GM20431 (cell line): ENCODE results near the gene UBAC1.
"Not testable (repeated sequence)": the region's sequence is repeated elsewhere in the genome, so short reads cannot be mapped to it uniquely, and the experiment has no call there.

Source experiments
- in situ Hi-C: fragments of 300-500 bp; cut with MseI, MboI; formaldehyde crosslinking; loops from one replicate; pipeline ENCODE4 v1.15.0; 2020; ENCODE audit warnings: low sequenced_read_pairs; ENCODE audit not compliant: unreplicated experiment

The UBAC1 gene

DNA sequence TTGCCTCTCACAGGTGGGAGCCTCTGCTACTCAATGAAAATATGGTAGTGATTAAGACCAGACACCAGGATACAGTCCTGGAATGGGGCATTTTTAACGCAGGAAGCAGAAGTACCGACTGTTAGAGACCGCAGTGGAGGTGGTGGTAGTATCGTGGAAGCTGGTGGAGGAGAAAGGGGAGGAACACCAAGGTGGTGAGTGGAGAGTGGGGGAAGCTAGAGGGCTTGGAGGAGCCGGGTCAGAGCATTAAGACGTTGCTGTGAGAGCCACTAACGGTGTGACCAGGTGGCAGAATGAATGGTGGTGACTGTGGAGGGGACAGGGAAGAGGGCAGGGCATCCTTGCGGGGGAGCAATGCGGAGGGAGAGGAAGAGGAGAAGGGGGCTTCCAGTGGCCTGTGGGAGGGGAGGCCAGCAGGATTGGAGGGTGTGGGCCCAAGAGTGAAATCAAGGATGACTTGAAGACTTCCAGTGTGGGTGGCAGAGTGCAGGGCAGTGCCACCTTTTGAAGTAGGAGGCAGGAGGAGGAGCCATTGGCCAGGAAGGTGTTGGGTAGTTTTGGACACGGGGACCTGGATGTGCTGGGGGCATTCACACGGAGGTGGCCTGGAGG, 1.6 kb upstream of the UBAC1 start:
- in situ Hi-C loops = loop anchor here (10.0 kb wide), 1 partner anchor 162 kb away; no protein-coding TSS in a partner anchor

- in situ Hi-C loops = loop anchor here (10.0 kb wide), 1 partner anchor 163 kb away; no protein-coding TSS in a partner anchor
These were observed 880 bp upstream of the UBAC1 start for GRCh38 chr9:135961811-135962695.

DNA sequence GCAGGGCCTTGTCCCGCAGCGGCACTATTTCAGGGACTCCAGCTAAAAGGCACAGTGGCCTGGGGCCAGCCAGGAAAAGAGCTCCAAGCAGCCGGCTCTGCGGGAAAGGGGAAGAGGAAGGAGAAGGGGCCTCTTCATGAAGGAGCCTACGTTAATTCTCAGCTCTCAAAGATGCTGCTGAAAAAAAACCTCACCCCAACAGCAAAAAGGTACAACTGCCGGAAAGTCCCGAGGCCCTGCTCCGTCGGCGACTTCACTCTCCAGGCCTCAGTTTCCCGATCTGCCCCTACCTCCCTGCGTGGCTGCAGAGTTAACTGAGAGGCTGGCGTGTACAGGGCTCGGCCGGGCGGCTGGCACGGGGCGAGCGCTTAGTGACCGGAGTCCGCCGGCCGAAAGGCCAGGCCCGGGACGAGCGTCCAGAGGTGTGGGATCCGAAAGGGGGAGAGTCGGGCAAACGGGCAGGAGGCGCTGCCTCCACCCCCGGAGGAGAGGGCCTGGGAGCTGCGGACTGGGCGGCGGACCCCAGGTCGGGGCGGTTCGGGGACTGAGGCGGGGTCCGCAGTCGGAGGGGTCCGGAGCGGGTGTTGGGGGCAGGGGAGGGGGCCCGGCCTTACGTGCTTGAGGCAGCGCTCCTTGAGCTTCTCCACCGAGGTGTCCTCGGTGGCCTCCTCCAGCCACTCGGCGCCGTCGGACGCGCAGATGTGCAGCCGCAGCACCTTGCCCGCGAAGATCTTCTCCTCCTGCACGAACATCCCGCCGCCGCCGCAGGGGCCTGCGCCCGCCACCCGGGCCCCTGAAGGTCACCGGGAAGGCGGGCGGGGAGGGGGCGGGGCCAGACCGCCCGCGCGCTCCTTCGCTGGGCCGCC, 529 bp downstream of the UBAC1 start:
- in situ Hi-C loops = loop anchor here (10.0 kb wide), 1 partner anchor 164 kb away; no protein-coding TSS in a partner anchor

DNA sequence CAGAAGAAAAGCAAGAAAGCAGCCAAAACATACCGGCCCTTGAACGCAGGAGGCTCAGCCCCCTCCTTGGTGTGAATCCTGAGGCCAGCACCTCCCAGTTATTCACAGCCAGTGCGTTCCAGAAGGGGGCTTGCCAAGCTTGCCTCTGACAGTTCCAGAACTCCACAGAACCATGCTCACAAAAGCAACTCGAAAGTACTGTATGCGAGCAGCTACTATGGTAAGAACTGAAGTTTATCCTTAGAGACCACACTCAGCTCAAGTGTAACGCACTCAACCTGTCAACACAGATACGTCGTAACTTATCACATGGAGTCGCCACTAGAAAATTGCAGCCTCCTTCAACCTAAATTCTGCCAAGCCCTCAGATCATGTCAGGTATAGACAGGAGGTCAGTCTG, 1.4 kb downstream of the UBAC1 start:
- in situ Hi-C loops = loop anchor here (10.0 kb wide), 1 partner anchor 165 kb away; no protein-coding TSS in a partner anchor

DNA sequence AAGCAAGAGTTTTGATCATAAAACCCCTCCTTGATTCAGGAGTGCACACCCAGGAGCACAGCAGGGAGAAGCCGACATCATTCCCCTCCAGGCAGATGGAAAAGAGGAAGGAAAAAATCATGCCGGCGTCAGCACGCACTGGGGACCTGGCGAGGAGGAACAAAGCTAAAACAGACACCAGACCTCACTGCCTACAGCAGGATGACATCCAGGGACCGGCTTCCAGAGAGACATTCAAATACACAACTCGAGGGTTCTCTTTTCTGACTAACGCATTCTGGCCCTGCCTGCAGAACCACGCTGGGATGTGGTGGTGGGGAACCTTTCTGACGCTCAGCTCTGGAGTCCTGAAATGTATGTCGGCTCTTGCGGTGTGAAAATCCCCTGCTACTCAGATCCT, 2.7 kb downstream of the UBAC1 start:
- in situ Hi-C loops = no loop called here

DNA sequence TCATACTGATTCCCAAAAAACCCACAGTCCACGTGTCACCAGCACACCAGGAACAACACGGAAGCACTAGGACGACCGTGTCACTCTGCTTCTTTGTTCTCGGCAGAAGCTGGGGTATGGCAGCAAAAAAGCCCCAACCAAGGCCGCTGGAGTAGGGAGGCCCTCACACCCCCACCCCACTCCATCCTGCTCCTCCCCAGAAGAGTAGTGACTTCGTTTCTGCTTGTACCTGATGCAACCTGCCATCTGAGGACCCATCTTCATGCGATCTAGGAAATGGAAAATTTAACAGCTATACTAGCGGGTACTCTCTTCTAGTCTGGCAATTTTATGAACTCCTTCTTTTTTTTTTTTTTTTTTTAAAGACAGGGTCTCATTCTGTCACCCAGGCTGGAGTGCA, 3.7 kb downstream of the UBAC1 start:
- in situ Hi-C loops = no loop called here

GRCh38 chr9:135956802-135957174, 4.4 kb downstream of the UBAC1 start:
- in situ Hi-C loops = no loop called here

DNA sequence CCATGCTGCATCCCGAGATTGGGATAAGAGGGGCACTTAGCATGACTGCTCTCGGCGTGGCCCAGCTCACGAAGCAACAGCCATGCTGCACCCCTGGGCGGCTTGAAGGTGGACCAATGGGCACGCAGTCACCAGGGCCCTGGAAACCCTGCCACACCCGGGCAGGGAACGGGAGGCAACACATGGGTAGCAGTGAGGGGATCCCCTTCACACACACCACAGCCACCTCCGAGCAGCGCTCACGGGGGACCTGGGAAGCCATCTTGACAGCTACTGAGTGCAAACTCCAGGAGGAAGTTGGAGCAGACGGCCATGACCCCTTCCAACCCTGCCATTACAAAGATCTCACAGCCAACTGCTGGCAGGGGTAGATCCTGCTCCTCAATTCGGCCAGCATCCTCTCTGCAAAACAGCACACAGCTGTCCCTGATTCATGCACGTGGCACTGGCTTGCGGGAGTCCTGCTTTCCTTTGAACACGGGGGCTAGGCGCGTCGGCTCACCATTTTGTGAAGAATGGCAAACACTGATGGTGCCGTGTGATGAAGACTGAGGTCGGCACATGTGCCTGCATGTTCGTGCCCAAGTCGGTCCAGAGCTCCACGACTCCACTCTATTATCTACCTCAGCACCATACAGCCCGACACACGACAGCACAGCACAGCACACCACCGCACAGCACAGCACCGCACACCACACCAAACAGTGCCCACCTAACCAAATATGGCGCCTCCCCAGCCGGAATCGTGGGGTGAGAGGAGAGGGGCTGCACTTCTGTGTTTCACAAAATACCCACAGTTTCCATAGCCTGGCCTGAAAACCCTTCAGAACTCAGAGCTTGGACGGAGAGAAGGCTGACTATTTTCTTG, 5.0 kb downstream of the UBAC1 start:
- in situ Hi-C loops = no loop called here

- in situ Hi-C loops = no loop called here
These were observed 8.4 kb downstream of the UBAC1 start for GRCh38 chr9:135952664-135953206.

- in situ Hi-C loops = no loop called here
These were observed 9.1 kb downstream of the UBAC1 start for GRCh38 chr9:135951889-135952663.

- in situ Hi-C loops = not testable (repeated sequence)
These were observed 9.9 kb downstream of the UBAC1 start for GRCh38 chr9:135951310-135951709.

GRCh38 chr9:135950841-135951240, 10.3 kb downstream of the UBAC1 start:
- in situ Hi-C loops = not testable (repeated sequence)

GRCh38 chr9:135950135-135950682, 11.0 kb downstream of the UBAC1 start:
- in situ Hi-C loops = no loop called here

DNA sequence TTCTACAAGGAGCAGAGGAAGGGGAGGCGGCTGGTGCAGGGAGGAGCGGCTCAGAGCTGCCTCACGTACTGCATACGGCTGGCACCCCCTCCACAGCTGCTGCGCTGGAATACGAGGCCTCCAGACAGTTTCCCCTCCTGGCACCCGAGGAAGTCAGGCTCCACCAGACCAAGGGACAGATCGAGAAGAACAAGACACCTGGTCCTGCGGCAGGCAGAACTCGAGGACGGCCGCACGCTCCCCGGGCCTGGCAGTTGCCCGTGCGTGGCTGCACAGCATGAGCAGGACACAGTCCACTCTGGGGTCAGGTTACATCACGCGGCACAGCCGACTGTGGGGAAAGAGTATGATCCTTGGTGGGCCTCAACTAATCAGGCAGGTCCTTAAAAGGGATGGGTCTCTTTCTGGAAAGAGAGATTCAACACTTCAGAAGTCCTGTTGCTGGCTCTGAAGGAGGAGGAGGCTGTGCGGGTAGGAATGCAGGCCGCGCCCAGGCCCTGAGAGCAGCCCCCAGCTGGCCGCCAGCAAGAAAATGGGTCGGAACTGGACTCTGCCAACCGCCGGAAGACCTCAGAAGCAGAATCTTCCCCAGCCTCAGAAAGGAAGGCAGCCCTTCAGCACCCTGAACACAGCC, 11.6 kb downstream of the UBAC1 start:
- in situ Hi-C loops = no loop called here

- in situ Hi-C loops = no loop called here
These were observed 12.2 kb downstream of the UBAC1 start for GRCh38 chr9:135948968-135949367.

DNA sequence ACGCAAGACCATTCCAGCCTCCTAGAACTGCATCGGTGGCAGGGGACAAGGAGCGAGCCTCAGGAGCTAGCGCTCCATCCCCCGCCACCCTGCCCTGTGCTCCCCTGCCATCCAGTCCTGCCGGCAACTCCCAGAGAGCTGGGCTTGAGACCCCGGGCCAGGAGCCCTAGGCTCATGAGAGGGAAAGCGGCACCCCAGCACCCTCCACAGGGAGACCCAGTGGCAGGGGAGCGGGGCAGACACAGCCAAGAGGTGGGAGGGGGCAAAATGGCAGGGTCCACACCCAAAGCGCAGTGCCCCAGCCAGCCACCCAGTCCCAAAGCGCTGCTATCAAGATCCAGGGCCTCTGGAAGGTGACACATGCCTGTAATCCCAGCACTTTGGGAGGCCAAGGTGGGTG, 12.7 kb downstream of the UBAC1 start:
- in situ Hi-C loops = no loop called here

DNA sequence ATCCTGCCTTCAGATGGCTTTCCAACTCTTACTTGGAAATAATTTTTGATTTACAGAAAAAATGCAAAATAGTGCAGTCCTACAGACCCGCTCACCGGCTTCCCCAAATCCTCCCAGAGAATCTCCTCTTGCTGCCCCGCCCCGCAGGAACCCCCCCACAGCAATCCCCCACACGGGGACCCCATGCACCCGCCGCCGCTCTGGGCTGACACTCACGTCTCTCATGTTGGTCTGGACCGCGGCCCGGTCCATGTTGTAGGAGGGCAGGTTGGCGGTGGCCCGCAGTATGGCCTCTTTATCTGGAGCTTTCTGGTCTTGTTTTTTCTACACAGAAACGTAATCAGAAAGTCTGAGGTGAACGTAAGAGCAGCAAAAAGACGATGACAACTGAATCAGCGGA, 13.6 kb downstream of the UBAC1 start:
- in situ Hi-C loops = no loop called here

- in situ Hi-C loops = not testable (repeated sequence)
These were observed 14.1 kb downstream of the UBAC1 start for GRCh38 chr9:135947105-135947504.
